H9 (cell line): ENCODE measurements around the gene BCAR3. TPM values are rescaled to one million over a fixed set of nuclear protein-coding genes. Genes with fewer than 3 reads are reported as not detected.

Source experiments
- DNase-seq: peaks from one replicate; pipeline ENCODE4 v3.0.0-alpha.2; 2017
- H2AFZ ChIP-seq: one replicate; pipeline ENCODE4 v1.6.1; 2013; ENCODE audit warnings: mild to moderate bottlenecking, low read length, control low read depth, moderate library complexity
- H2AK5ac ChIP-seq: 2 replicates; pipeline ENCODE4 v1.6.1; 2013; ENCODE audit warnings: low read length, control low read depth, mixed read lengths; ENCODE audit not compliant: insufficient read length
- H2BK120ac ChIP-seq: one replicate; pipeline ENCODE4 v1.6.1; 2013; ENCODE audit warnings: low read depth, mild to moderate bottlenecking, low read length, control low read depth, inconsistent platforms; ENCODE audit not compliant: poor library complexity, severe bottlenecking
- H2BK12ac ChIP-seq: 2 replicates; pipeline ENCODE4 v1.6.1; 2013; ENCODE audit warnings: low read length, control low read depth, mixed read lengths, low read depth; ENCODE audit not compliant: insufficient read length
- H2BK15ac ChIP-seq: 2 replicates; pipeline ENCODE4 v1.6.1; 2013; ENCODE audit warnings: low read depth, low read length, control low read depth
- H2BK20ac ChIP-seq: one replicate; pipeline ENCODE4 v1.6.1; 2013; ENCODE audit warnings: low read depth, mild to moderate bottlenecking, low read length, control low read depth, inconsistent platforms; ENCODE audit not compliant: poor library complexity, severe bottlenecking
- H2BK5ac ChIP-seq: 2 replicates; pipeline ENCODE4 v1.6.1; 2013; ENCODE audit warnings: low read length, control low read depth, mixed read lengths; ENCODE audit not compliant: insufficient read length
- H3K14ac ChIP-seq: 2 replicates; pipeline ENCODE4 v1.6.1; 2013; ENCODE audit warnings: low read length, control low read depth; ENCODE audit not compliant: insufficient read depth
- H3K18ac ChIP-seq: 2 replicates; pipeline ENCODE4 v1.6.1; 2013; ENCODE audit warnings: low read depth, mild to moderate bottlenecking, mixed read lengths, low read length, control low read depth; ENCODE audit not compliant: insufficient read length
- H3K23ac ChIP-seq: 2 replicates; pipeline ENCODE4 v1.6.1; 2013; ENCODE audit warnings: low read length, control low read depth, mixed read lengths, low read depth; ENCODE audit not compliant: insufficient read length
- H3K23me2 ChIP-seq: 2 replicates; pipeline ENCODE4 v1.6.1; 2013; ENCODE audit warnings: low read depth, mild to moderate bottlenecking, mixed read lengths, low read length, control low read depth; ENCODE audit not compliant: insufficient read length, poor library complexity, severe bottlenecking
- H3K27ac ChIP-seq: 2 replicates; pipeline ENCODE4 v1.5.1; 2013; ENCODE audit warnings: low read length, control low read depth, mixed read lengths, low read depth; ENCODE audit not compliant: insufficient read length
- H3K27me3 ChIP-seq: 2 replicates; pipeline ENCODE4 v1.6.1; 2013; ENCODE audit warnings: low read length, control low read depth, inconsistent platforms; ENCODE audit not compliant: insufficient read depth
- H3K4ac ChIP-seq: 2 replicates; pipeline ENCODE4 v1.6.1; 2013; ENCODE audit warnings: low read depth, mild to moderate bottlenecking, control low read depth, inconsistent platforms, low read length, moderate library complexity
- H3K4me1 ChIP-seq: 2 replicates; pipeline ENCODE4 v1.6.1; 2013; ENCODE audit warnings: low read length, control low read depth, inconsistent platforms; ENCODE audit not compliant: insufficient read depth
- H3K4me2 ChIP-seq: 2 replicates; pipeline ENCODE4 v1.6.1; 2013; ENCODE audit warnings: low read length, control low read depth, mixed read lengths; ENCODE audit not compliant: insufficient read length, insufficient read depth
- H3K56ac ChIP-seq: 2 replicates; pipeline ENCODE4 v1.6.1; 2013; ENCODE audit warnings: low read depth, mild to moderate bottlenecking, mixed read lengths, low read length, control low read depth; ENCODE audit not compliant: insufficient read length
- H3K79me1 ChIP-seq: 2 replicates; pipeline ENCODE4 v1.6.1; 2013; ENCODE audit warnings: low read depth, mild to moderate bottlenecking, moderate library complexity, low read length, control low read depth, inconsistent platforms; ENCODE audit not compliant: insufficient read depth, poor library complexity, severe bottlenecking
- H3K79me2 ChIP-seq: 2 replicates; pipeline ENCODE4 v1.6.1; 2013; ENCODE audit warnings: low read length, control low read depth, inconsistent platforms; ENCODE audit not compliant: insufficient read depth
- H3K9ac ChIP-seq: 2 replicates; pipeline ENCODE4 v1.6.1; 2013; ENCODE audit warnings: low read length, control low read depth, mixed read lengths; ENCODE audit not compliant: insufficient read length; ENCODE audit errors: extremely low read depth
- H3K9me3 ChIP-seq: one replicate; pipeline ENCODE4 v1.6.1; 2013; ENCODE audit warnings: low read depth, low read length, inconsistent platforms; ENCODE audit not compliant: control insufficient read depth
- H3T11ph ChIP-seq: one replicate; pipeline ENCODE4 v1.6.1; 2013; ENCODE audit warnings: mild to moderate bottlenecking, low read length, control low read depth, inconsistent platforms
- H4K20me1 ChIP-seq: one replicate; pipeline ENCODE4 v1.6.1; 2013; ENCODE audit not compliant: control insufficient read depth, insufficient read length, insufficient read depth
- H4K5ac ChIP-seq: 2 replicates; pipeline ENCODE4 v1.6.1; 2013; ENCODE audit warnings: low read depth, mild to moderate bottlenecking, mixed read lengths, low read length, control low read depth; ENCODE audit not compliant: insufficient read length
- H4K8ac ChIP-seq: replicated peaks from 2 replicates; pipeline ENCODE4 v1.6.1; 2013; ENCODE audit warnings: low read length, control low read depth, mixed read lengths, low read depth; ENCODE audit not compliant: insufficient read length
- H4K91ac ChIP-seq: 2 replicates; pipeline ENCODE4 v1.6.1; 2013; ENCODE audit warnings: low read depth, mild to moderate bottlenecking, moderate library complexity, mixed read lengths, low read length, control low read depth; ENCODE audit not compliant: insufficient read length
- H3K27ac Mint-ChIP-seq, 3 experiments: 2 replicates in 2 of 3; 3 replicates in 1 of 3; pipeline ENCODE4 v1.8.0; 2020 to 2021; ENCODE audit warnings: mixed read lengths in 3 of 3, mild to moderate bottlenecking in 1 of 3, moderate library complexity in 1 of 3
- H3K27me3 Mint-ChIP-seq: 2 replicates; pipeline ENCODE4 v1.8.0; 2021; ENCODE audit warnings: low read depth, mild to moderate bottlenecking, moderate library complexity, mixed read lengths
- H3K36me3 Mint-ChIP-seq, 3 experiments: 2 replicates in 2 of 3; 3 replicates in 1 of 3; pipeline ENCODE4 v1.8.0; 2020 to 2021; ENCODE audit warnings: low read depth in 3 of 3, mixed read lengths in 3 of 3; ENCODE audit not compliant: insufficient read depth in 1 of 3
- H3K4me1 Mint-ChIP-seq, 2 experiments: 2 replicates each; pipeline ENCODE4 v1.8.0; 2020; ENCODE audit warnings: mixed read lengths in 2 of 2
- H3K4me3 Mint-ChIP-seq, 2 experiments: 2 replicates in 1 of 2; 3 replicates in 1 of 2; pipeline ENCODE4 v1.8.0; 2020 to 2021; ENCODE audit warnings: mild to moderate bottlenecking in 2 of 2, mixed read lengths in 2 of 2, moderate library complexity in 1 of 2
- H3K9me3 Mint-ChIP-seq, 2 experiments: 2 replicates in 1 of 2; 3 replicates in 1 of 2; pipeline ENCODE4 v1.8.0; 2020; ENCODE audit warnings: mild to moderate bottlenecking in 2 of 2, mixed read lengths in 2 of 2, moderate library complexity in 1 of 2
- WGBS: extraction: QIAGEN DNeasy Blood & Tissue Kit; methylation state at CpG from one replicate; pipeline ENCODE4 v1.1.7; 2013; ENCODE audit warnings: missing lambda C conversion rate, low lambda C conversion rate, mixed read lengths; ENCODE audit not compliant: insufficient read length; ENCODE audit errors: extremely low coverage; 5-methylcytosine and 5-hydroxymethylcytosine counted together
- total RNA-seq: library from RNA; stranded (reverse); gene quantifications from 2 replicates; pipeline ENCODE4 v1.2.1, GENCODE V29; 2021
- TF ChIP-seq, protein P1 (sequence below): fragments of 200-600 bp; sonication (generic); conservative IDR thresholded peaks from 3 replicates; pipeline ENCODE4 v1.8.0; 2021; ENCODE audit warnings: antibody characterized with exemption, mild to moderate bottlenecking

Gene BCAR3
- total RNA-seq, 1 experiment from 2014 or later, result 4.9 TPM

DNA sequence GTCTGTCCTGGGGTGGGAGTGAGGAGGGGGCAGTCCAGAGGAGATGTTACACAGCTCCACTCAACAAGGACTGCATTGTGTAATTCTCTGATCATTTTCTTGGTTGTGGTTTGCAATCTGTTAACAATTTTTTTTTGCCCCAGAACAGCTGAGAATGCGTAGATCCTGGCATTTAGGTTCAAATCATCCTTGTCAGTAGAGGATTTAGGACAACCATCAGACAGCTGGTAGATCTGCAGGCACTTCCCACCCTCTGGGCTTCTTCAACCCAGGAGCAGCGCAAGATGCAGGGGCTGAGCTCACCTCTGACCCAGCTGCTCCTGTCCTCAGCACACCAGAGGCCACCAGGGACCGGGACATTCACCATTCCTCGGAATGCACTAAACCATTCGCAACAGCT is 13.5 kb downstream of the BCAR3 start:
- no peak overlapping the region for H4K91ac ChIP-seq
- no peak overlapping the region for H2AFZ ChIP-seq
- no peak for DNase-seq
- no peak overlapping the region for H3T11ph ChIP-seq
- H3K36me3 Mint-ChIP-seq, result peaks cover 0 to 17% (median 4%) of the 10 kb centered on the region in 3 experiments; a peak in 6 of 7 replicates
- H3K9me3 Mint-ChIP-seq, result no peaks in the 10 kb centered on the region
- H2BK15ac ChIP-seq, result no peak overlapping the region
- H3K9me3 ChIP-seq, result no peaks in the 10 kb centered on the region
- WGBS, result no CpG with 5 or more reads among the region's 5 CpGs
- no peak overlapping the region for H3K14ac ChIP-seq
- no peak overlapping the region for H2BK12ac ChIP-seq
- H4K20me1 ChIP-seq, result no peaks in the 10 kb centered on the region
- H3K23ac ChIP-seq, result no peak overlapping the region
- H3K23me2 ChIP-seq, result no peaks in the 10 kb centered on the region
- no peak overlapping the region for H3K4me2 ChIP-seq
- H3K27ac Mint-ChIP-seq, result peak overlapping the region in 1 of 3 experiments; percentile 19; a peak in 1 of 7 replicates
- no peak overlapping the region for H2AK5ac ChIP-seq
- TF ChIP-seq, protein P1, sequence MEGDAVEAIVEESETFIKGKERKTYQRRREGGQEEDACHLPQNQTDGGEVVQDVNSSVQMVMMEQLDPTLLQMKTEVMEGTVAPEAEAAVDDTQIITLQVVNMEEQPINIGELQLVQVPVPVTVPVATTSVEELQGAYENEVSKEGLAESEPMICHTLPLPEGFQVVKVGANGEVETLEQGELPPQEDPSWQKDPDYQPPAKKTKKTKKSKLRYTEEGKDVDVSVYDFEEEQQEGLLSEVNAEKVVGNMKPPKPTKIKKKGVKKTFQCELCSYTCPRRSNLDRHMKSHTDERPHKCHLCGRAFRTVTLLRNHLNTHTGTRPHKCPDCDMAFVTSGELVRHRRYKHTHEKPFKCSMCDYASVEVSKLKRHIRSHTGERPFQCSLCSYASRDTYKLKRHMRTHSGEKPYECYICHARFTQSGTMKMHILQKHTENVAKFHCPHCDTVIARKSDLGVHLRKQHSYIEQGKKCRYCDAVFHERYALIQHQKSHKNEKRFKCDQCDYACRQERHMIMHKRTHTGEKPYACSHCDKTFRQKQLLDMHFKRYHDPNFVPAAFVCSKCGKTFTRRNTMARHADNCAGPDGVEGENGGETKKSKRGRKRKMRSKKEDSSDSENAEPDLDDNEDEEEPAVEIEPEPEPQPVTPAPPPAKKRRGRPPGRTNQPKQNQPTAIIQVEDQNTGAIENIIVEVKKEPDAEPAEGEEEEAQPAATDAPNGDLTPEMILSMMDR, result no peak
- 0 out of 2 replicates have a peak, but pooled peaks cover 2% of the 10 kb centered on the region for H3K79me2 ChIP-seq
- H3K56ac ChIP-seq, result no peak overlapping the region
- no peak overlapping the region for H2BK120ac ChIP-seq
- no peaks in the 10 kb centered on the region for H3K27me3 Mint-ChIP-seq
- no peak overlapping the region for H3K27ac ChIP-seq
- no peak overlapping the region for H3K9ac ChIP-seq
- no peaks in the 10 kb centered on the region for H3K27me3 ChIP-seq
- H4K8ac ChIP-seq, result no peak overlapping the region
- no peaks in the 10 kb centered on the region for H3K79me1 ChIP-seq
- H4K5ac ChIP-seq, result no peak overlapping the region
- H3K4me3 Mint-ChIP-seq, result no peak overlapping the region
- H3K4me1 Mint-ChIP-seq, result peaks cover 27 to 42% of the 10 kb centered on the region in 2 experiments
- no peak overlapping the region for H3K4ac ChIP-seq
- no peak overlapping the region for H3K18ac ChIP-seq
- H2BK5ac ChIP-seq, result no peak overlapping the region
- peaks cover 5% of the 10 kb centered on the region; the same call in 1 of the 2 replicates for H3K4me1 ChIP-seq
- no peak overlapping the region for H2BK20ac ChIP-seq
